Effector CD4-positive, alpha-beta T cell (primary cell): ENCODE data around the gene CCDC88B.

Source experiments
- DNase-seq: peaks from one replicate; pipeline ENCODE4 v3.0.0-alpha.2; 2020

Gene CCDC88B

DNA sequence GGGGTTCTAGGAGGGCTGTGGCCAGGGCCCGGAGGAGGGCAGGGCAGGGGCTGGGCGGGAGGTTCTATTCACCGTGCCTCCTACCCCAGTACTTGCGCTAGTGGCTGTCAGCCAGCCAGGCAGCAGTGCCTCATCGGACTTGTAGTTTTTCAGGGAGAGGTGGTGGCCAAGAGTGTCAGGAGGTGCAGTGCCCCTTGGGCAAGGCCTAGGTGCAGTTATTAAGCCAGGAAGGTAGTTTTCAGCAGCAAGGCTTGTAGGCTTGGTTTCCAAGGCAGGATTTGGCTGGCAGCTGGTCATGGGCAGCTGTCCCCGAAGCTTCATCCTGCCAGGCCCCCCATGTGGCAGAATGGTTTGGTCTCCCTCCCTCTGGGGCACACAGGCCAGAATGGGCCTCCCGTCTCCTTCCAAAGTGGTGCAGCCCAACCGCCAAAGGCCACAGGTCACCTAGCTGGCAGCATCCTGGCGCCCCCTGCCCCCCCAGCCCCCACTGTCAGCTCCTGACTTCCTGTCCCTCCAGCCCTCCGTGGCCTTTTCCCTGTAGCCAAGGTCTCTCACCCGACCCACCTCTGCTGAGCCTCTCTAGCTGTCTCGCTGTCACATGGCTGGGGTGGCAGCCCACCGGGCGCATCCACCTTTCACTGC is 8.5 kb downstream of the CCDC88B start:
- DNase-seq: no peak

DNA sequence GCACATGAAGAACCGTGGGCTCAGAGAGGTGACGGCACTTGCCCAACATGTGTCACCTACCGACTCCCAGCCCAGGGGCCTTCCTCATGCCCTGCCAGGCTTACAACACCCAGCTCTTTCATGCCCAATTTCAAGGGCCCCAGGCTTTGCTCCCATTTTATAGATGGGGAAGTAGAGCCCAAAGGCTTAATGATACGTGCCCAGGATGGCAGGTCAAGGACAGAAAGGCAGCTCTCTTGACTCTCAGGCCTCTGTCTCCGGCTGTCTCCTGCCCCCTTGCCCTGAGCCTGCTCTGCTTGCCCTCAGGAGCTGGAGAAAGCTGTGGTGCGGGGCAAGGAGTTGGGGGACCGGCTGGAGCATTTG is 9.0 kb downstream of the CCDC88B start:
- no peak for DNase-seq

DNA sequence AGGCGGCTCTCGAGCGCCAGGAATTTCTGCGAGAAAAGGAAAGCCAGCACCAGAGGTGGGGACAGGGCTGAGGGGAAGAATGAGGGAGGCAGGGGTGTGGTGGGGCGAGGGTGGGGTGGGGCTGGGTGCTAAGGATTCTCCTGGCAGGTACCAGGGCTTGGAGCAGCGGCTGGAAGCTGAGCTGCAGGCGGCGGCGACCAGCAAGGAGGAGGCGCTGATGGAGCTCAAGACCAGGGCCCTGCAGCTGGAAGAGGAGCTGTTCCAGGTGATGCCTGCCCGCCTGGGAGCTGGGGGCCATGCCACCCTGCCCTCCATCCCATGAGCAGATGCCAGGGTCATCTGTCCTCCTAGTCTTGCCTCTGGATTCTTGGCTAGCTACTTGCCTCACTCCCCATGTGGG is 9.4 kb downstream of the CCDC88B start:
- no peak for DNase-seq

DNA sequence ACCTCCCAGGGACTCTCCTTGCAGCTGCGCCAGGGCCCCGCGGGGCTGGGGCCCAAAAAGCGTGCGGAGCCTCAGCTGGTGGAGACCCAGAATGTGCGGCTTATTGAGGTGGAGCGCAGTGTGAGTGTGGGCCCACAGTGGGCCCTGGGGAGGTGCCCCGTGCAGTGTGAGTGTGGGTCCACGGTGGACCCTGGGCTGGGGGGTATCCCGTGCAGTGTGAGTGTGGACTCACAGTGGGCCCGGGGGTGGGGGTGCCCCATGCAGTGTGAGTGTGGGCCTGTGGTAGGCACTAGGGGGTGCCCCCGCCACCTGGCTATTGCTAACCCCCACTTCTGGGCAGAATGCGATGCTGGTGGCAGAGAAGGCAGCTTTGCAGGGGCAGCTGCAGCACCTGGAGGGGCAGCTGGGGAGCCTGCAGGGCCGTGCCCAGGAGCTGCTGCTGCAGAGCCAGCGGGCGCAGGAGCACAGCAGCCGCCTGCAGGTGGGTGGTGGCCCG is 11.2 kb downstream of the CCDC88B start:
- no peak for DNase-seq

DNA sequence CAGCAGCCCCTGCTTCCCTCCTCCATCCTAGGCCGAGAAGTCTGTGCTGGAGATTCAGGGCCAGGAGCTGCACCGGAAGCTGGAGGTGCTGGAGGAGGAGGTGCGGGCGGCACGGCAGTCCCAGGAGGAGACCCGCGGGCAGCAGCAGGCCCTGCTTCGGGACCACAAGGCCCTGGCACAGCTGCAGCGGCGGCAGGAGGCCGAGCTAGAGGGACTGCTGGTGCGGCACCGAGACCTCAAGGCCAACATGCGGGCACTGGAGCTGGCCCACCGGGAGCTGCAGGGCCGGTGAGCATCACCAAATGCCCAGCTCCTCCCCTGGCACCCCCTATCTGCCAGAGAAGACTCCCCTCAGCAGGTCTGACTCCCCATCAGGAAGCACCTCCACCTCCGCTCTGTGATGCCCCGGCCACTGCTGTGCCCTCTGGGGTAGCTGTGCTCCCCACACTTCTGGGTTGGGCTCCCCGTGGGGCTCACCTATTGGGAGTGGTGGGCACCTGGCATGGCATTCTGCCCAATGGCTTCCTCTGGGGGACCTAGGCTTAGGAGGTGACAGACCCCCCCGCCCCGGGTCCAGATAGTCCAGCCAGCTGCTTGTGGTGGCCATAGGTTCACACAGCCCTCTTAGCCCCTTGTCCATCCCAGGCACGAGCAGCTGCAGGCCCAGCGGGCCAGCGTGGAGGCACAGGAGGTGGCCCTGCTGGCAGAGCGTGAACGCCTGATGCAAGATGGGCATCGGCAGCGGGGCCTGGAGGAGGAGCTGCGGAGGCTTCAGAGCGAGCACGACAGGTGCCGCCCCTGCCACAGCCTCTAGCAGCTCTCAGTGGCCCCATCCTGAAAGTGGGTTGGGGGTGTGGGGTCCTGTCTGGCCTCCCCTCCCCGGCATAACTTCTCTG is 12.3 kb downstream of the CCDC88B start:
- DNase-seq: no peak

DNA sequence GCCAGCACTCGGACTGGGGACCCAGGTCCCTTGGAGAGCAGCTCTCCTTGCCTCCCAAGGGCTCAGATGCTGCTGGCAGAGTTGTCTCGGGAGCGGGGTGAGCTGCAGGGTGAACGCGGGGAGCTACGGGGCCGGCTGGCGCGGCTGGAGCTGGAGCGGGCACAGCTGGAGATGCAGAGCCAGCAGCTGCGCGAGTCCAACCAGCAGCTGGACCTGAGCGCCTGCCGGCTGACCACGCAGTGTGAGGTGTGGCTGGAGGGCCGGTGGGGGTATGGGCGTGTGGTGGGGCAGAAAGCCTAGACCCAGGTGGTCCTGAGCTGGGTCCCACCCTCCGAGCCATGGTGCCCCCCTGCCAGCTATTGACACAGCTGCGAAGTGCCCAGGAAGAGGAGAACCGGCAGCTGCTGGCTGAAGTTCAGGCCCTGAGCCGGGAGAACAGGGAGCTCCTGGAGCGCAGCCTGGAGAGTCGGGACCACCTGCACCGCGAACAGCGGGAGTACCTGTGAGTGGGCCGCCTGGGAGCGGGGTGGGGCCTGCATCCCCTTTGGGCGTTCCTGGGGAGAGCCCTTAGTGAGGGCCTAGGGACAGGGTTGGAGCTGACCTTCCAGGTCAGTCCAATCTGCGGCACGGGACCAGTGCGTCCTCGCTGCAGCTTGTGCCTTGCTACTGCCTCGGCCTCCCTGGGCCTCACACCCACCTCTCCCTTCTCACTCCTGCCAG is 13.2 kb downstream of the CCDC88B start:
- no peak for DNase-seq

DNA sequence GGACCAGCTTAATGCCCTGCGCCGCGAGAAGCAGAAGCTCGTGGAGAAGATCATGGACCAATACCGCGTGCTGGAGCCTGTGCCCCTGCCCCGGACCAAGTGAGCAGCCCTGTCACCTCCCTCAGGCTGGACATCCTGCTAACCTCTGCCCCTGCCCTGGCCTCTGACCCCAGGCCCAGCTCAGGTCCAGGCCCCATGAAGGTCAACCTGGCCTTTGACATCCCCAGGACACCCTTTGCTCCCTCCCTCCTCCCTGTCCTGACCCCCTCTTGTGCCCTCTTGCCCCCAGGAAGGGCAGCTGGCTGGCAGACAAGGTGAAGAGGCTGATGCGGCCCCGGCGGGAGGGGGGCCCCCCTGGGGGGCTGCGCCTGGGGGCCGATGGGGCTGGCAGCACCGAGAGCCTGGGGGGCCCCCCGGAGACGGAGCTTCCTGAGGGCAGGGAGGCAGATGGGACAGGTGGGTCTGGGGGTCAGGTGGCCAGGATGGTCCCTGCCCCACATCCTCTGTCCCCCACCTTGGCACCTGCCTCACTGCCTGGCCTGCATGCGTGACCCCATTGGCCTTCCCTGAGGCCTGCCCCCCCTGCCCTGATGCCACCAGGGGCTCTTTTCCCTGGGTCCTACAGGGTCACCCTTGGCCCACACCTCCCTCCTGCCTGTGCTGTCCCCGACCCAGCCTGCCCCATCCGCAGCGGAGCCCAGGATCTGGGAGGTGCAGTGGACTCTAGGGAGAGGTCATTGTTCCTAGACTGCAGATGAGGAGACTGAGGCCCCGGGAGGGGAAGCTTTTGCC is 13.9 kb downstream of the CCDC88B start:
- no peak for DNase-seq

DNA sequence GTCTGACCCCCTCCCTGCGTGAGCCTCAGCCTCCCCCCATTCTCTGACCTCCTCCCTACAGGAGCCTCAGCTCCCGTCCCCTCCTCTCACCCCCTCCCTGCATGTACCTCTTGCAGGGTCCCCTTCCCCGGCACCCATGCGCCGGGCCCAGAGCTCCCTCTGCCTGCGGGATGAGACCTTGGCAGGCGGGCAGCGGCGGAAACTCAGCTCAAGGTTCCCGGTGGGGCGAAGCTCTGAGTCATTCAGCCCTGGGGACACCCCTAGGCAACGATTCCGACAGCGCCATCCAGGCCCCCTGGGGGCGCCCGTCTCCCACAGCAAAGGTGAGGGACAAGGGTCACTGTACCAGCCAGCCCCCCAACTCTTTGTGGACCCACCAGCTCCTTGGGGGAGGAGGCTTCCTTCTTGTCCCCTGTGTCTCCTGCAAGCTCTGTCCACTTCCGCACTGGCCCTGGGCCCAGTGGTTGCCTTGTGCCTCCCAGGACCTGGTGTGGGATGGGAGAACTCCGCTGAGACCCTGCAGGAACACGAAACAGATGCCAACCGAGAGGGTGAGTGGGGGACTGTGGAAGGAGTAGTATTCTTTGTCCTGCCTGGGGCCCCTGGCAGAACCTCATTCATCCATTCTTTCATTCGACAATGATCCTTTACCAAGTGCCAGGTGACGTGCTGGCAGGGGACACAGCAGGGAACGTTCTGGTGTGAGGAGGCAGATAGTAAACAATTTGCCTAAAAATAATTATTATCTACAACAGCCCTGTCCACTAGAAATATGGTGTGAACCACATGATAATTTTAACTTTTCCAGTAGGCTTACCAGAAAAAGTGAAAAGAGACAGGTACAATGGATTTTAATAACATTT is 15.3 kb downstream of the CCDC88B start:
- DNase-seq: no peak

DNA sequence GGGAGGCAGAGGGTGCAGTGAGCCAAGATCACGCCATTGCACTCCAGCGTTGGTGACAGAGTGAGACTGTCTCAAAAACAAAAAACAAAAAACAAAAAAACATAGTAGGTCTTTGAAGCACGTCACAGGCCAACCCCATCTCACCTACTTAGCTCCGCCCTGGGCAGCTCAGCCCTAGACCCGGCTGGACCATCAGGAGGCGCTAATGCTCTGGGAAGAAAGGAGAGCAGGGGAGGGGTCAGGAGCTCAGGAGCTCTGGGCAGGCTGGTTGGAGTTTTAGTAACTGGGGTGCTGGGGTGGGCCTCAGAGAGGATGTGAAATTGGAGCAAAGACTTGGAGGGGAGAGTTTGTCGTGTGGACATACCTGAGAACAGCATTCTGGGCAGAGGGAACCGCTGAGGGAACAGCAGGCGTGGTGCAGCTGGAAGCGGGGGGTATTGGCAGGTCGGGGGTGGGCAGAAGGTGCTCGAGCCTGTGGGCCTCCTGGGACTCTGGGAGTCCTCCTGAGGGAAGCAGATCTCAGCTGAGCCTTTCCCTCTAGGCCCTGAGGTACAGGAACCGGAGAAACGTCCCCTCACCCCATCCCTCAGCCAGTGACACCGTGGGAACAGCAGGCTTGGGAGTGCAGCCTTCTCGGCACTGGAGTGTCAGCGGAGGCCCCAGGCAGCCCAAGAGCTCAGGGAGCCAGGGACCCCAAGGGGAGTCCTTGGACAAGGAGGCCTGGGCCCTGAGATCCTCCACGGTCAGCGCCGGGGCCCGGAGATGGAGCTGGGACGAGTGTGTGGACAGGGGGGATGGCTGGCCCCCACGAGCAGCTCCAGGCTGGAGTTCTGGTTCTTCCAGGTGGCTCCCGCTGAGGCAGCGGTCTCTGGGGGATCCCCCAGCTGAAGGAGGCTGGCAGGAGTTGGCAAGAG is 16.8 kb downstream of the CCDC88B start:
- no peak for DNase-seq

DNA sequence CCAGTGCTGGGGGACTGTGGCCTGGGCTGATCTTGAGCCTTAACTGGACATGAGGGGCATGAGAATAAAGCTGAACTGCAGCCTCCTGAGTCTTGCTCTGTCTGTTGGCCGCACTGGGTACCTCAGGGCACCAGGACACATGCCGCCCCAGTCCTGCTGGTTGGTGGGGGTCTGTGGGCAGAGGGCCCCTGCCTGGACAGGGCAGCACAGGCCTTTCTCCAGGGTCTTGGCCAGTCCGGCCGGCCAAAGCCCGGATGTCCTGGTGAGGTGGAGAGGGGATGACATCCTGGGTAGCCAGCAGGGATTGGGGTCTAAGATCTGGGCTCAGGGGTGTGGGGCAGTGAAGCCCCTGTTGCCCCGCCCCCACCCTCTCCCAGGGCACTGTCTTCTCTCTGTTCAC is 17.4 kb downstream of the CCDC88B start:
- DNase-seq: no peak

DNA sequence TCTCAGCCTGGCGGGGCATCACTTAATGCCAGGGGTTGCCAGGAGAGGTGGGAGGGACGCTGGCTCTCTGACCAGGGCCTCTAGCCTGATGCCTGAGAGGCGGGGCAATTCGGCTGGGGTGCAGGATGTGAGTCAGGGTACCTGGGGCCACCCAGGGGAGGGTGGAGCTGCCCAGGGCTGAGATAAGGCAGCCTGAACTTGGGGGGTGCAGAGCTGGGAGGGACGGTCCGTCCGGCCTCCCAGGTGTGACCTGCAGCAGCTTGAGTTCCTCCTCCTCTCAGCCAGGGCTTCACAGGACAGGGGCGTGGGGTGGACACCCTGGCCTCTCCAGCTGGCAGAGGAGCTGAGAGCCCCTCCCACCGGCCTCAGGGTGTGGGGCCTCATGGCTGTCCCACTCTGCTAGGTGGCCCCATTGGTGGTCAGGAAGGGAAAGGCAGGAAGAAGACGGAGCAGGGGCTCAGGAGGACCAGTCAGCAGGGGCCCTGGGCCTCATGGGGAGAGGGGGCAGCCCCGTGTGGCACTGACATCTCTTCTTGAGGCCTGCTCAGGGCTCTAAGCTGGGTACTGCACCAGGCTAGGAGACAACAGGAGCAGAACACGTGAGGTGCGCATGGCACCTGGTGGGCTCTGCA is 18.0 kb downstream of the CCDC88B start:
- DNase-seq: no peak

DNA sequence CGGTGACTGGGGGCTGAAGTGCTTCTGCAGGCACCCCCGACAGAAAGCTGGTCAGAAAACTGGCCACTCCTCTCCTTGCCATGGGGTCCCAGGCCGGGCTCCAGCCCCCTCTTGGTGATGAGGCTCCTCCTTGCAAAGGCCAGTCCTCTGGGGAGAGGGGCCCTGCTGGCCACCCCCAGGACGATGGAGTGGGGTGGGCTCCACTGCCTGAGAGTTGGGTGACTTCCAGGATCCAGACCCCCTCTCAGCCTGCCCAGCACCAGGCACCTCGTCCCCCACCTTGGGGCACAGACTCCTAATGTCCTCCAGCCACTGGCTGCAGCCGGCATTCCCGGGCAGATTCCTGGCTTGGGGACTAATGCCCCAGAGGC is 18.5 kb downstream of the CCDC88B start:
- no peak for DNase-seq

DNA sequence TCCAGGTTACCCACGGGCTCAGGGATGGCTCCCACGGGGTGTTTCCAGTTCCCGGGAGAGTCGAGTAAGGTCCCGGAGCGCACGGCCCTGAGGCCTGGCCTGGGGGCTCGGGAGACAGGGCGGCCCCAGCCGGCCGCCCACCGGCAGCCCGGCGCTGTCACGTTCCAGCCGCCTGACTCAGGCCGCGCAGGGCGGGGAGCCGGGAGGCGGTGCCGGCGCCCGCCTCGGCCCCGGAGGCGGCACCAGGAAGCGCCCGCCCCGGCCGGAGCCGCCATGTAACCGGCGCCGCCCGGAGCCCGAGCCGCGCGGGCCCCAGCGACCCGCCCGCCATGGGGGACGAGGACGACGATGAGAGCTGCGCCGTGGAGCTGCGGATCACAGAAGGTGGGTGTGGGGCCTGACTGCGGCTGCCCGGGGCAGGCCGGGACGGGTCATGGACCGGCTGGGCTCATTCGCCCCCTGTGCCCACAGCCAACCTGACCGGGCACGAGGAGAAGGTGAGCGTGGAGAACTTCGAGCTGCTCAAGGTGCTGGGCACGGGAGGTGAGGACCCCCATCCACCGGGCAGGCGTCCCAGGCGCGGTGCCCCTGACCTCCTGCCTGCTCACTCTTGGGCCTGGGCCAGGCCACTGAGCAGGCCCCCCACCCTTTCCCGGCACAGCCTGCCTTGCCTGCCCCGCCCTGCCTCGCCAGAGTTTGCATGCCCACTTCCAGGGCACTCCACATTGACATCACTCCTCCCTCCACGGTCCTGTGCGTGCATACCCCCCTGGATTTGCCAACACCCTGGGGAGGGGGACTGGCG is 19.1 kb downstream of the CCDC88B start, which contains the start of gene RPS6KA4:
Gene RPS6KA4, plus strand, starts transcription at position 256 of the 805 bp plus-strand sequence. Its CDS starts 74 bp downstream, at position 330.
- peak; percentile 26 for DNase-seq

DNA sequence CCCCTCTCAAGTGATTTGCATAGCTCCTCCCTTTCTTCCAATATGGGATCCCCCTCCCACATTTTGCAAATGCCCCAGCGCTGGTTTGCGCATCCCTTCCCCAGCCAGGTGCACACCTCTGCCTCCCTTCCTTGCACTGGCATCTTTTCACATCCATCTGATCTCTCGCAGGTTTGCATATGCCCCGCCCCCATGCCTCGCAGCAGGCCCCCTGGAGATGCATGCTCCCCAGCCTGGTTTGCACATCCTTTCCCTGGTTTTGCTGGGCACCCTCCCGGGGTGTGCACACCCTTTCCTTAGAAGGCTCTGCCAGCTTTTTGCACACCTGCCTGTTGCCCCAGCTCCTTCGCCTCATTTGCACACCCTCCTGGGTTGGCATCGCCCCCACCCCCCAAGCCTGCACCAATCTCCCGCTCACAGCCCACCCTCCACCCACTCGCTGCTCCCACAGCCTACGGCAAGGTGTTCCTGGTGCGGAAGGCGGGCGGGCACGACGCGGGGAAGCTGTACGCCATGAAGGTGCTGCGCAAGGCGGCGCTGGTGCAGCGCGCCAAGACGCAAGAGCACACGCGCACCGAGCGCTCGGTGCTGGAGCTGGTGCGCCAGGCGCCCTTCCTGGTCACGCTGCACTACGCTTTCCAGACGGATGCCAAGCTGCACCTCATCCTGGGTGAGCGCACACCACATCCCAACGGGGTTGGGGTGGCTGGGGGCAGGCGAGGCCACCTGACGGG is 19.9 kb downstream of the CCDC88B start:
- no peak for DNase-seq

DNA sequence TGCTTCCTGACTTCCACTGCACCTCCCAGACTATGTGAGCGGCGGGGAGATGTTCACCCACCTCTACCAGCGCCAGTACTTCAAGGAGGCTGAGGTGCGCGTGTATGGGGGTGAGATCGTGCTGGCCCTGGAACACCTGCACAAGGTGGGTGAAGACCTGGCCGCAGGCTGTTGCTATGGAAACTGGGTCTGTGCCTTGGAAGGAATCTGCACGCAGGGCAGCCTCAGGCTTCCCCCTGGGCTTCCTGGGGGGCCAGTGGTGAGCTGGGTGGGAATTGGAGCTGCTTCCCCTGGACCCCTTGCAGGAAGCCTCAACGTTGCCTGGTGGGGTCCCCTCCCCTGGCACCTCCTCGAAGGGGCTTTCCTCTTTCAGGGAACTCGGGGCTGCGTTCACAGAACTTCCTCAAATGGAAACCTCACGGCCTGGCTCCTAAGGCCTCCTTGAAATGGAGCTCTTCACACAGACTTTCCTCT is 20.5 kb downstream of the CCDC88B start:
- no peak for DNase-seq

DNA sequence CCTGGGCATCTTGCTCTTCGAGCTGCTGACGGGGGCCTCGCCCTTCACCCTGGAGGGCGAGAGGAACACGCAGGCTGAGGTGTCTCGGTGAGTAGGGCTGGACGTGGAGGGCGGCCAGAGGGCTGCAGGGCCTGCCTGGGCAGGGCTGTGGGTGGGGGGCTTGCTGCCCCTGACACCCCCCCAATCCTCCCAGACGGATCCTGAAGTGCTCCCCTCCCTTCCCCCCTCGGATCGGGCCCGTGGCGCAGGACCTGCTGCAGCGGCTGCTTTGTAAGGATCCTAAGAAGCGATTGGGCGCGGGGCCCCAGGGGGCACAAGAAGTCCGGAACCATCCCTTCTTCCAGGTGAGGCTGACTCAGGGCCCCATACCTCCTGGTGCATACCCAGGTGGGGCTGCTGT is 21.7 kb downstream of the CCDC88B start:
- no peak for DNase-seq

DNA sequence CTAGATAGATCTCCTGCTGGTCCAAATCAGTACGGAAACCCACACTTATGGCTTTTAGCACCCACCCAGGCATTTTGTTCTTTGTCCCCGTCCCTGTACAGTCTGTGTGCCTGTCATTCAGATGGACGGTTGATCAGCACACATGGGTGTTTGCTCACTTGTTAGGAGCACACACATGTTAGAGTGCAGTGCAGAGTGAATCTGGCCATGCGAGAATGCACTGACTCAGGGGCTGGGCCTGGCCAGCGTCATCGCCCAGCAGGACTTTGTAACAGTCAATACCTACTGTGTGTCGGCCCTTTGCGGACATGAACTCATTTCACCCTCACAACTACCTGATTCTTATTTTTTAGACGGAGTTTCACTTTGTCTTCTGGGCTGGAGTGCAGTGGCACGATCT is 22.3 kb downstream of the CCDC88B start:
- no peak for DNase-seq

DNA sequence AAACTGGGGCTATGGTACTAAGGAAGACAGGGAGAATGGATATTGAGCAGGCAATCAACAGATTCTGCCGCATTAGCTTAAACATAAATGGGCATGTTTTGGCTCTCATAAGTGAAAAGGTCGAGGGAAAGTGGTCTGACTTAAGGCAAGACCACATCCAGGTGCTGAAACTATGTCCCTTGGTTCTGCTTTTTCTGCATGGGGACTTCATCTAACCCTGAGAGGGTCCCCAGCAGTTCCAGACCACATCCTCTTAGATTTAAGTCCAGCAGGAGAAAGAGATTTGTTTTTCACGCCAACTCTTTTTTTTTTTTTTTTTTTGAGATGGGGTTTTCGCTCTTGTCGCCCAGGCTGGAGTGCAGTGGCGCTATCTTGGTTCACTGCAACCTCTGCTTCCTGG is 24.4 kb downstream of the CCDC88B start:
- no peak for DNase-seq
